SHP77 treated with DMSO at 0.1 percent for 48 hours (cell line): ENCODE data around the gene PAM16.

Source experiments
- DNase-seq: peaks from one replicate; lab custom pipeline; 2025; lab: John Stamatoyannopoulos, UW

The PAM16 gene

DNA sequence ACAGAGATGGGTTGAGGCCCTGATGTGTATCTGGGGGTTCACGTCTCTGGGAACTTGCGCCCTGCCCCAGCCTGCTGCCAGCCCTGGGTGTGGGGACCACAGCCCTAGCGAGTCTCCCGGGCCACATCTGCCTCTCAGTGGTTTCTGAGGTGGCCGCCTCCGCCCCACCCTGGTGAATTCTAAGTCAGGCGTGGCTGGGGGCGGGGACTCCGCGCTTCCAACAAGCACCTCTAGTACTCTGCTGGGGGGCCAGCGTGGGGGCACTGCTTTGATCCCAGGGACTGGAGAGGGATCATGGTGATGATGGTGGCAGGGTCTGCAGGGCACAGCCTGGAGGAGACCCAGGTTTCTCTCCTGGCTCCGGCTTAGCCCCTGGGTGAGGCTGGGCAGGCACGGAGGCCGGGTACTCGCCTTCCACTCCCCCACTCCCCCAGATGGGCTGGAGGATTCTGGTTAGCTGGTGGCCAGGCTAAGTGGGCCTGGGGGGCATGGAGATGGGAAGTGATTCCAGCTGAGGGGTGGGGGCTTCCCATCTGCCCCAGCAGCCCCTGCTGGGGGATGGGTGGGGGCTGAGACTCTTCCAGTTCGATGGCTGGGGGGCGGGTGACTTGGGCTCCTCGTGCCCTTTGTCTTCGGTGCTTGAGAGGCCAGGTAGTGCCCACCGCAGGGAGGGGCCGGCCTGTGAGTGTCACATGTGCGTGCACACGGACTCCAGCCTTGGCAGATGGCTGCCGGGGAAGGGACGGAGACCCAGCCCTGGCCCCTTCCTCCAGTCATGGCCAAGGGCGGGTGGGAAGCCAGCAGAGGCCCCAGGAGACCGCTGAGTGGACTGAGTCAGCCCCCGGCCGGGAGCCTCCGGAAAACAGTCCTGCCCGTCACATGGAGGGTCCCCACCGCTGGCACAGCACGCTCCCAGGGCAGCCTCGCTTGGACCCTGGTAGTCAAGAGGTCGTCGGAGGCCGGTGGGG is 31.4 kb downstream of the PAM16 start:
- no peak for DNase-seq

DNA sequence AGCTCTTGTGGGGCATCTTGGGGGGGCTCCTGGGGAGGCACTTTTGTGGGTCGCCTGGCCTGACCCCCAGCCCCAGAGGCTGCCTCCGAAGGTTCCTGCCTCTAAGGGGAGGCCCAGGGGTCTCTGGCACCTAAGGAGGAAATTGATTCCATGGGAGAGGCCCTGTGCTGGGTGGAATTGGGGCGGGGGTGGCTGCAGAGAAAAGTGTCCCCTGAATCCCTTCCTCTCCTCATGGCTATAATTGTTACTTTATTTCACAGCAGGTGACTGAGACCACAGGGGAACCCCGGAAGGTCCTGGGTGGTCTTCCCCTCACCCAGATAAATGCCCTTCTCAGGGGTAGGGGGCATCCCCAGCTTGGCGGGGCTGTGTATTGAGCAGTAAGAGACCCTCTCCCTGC is 32.2 kb downstream of the PAM16 start:
- DNase-seq, result no peak

DNA sequence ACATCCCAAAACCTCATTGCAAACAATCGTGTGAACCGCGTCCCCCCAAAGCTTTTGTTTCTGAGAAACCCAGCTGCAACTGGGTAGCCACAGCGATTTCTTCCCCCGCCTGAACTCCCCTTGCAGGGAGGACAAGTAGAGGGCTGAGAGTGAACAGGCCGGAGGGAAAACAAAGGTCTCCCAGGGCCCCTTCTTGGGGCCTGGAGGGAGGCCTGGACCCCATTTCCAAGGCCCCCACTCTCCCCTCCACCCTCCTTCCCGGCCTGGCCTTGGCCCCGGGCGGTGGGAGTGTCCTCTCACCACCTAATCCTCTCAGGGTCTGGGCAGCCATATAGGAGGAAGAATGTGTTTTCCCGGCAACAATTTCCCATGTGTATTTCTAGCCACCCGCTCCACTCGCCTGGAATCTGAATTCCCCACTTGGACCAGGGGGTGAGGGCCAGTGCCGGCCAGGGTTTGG is 32.6 kb downstream of the PAM16 start:
- DNase-seq, result no peak

DNA sequence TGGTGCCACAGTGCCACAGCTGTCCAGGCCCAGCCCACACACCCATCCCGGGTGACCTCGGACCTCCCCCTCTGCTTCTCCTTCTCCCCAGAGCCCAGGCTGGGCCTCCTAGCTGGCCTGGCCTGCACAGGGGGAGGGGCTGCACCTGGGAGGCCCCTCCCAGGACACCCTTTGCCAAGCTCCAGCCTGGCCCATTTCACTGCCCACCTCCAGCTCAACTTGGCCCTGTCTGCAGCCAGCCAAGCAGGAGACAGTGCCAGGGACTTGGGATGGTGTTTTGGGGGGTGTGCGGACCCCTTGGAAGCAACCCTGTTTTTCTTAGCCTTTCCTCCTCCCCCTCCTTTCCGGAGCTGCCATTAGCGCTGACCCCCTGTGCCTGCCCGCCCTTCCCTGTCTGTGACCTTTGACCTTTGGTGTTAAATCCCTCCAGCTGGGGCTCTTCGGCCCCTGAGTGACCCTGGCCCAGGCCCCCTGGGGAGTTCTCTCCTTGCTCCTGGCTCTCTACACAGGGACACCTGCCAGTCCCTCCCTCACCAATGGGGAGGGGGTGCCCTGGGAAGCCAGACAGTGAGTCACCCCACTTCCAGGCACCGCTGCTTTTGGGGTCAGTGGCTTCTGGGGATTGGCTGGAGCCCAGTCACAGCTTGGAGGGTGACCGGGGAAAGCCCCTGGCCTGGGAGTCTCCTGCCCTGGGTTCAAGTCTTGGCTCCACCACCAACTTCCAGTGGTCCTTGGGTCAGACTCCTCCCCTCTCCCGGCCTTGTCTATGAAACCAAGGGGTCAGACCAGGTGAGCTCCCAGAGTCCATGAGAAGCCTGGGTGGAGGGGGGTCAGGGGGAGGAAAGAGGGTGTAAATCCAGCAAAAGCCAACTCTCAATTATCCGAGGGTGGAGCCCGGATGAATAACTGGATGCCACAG is 33.3 kb downstream of the PAM16 start:
- DNase-seq, result no peak

DNA sequence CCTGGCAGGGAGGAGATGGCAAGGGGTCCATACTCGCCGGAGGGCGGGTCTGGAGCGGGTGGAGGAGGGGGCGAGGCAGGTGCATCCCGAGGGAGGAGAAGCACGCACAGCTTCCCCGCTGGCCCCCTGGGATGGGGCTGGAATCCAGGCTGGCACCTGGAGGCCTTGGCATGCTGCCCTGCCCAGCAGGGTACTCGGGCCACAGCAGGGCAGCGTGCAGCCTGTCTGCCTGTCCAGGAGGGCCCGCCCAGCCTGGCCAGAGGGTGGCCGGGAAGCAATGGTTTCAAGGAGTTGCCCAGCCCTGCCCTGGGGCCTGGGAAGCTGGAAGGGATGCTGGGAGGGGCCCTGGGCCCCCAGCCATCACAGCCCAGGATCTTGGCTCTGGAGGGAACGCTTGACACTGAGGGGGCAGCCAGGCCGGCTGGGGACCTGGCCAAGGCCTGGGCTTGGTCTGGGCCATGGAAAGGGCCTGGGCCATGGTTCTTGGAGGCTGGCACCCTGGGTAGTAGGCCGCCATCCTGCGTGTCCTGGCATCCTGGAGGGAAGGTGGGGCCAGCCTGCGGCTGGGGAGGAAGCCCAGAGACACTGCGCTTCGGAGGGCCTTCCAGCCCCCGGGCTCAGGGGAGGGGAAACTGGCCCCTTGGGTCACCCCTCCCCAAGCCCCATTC is 34.1 kb downstream of the PAM16 start:
- DNase-seq, result no peak

DNA sequence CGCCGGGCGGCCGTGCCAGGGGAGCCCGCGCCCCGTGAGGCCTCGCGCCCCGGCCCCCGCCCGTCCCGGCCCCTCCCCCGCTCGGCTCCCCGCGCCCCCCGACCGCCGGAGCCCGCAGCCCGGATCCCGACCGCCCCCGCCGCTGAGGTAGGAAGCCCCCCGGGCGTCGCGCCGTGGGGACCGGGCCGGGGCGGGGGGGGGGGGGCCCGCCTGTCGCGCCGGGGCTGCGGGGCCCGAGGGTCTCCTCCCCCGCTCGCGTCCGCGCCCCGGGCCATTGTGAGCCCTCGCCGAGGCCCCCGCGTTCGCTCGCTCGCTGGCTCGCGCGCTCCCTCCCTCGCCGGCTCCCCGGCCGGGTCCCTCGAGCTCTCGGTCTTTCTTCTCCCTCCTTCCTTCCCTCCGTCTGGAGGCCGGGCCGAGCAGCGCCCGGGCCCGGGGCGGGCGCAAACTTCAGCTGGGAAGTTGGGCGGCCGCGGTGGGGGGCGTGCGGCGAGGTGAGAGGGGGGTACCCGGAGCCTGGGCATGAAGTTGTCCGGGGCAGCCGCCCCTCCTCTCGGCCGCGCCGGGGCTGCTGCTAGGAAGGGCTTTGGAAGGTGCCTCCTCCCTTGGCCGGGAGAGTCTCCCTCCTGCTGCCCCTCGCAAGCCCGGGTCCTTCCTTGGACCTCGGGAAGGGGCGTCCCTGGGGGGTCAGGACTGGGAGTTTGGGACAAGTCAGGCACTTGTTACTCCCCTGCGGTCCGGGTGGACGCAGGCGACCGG is 34.8 kb downstream of the PAM16 start:
- DNase-seq, result no peak

DNA sequence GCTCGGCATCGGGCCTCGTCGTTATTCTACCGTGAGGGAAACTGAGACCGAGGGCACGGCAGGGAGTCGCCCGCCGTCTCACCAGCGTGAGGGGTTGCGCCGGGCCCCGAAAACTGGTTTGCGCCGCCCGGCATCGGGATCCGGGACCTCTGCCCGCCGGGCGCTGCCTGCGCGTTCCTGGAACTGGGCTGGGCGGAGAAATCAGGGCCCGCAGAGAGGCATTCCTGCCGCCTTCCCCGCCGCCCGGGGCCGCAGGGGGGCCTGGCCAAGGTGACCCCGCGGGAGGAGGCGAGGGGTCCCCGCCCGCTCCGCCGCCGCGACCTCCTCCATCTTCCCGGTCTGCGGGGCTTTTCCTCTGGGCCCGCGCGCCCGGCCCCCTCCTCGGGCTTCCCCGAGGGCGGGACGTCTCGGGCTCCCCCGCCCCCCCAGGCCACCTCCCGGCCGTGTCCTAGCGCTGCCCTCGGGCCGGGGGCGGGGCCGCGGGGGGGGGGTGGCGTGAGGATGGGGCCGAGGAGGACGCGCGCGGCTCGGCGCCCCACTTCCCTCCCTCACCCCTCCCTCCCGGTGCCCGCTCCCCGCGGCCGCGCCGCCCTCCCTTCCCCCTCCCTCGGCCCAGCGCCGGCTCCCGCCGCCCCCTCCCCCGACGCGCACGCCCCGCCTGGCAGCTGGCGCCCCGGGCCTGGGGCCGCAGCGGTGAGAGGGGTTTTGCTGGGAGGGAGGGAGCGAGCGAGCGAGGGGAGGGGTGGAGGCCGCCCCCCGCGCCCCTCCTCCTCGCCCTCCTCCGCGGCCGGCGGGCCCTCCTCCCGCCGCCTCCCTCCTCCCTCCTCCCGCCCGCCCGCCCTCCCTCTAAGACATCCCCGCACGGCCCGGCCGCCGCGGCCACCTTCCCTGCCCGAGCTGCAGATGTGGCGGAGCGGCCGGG is 35.7 kb downstream of the PAM16 start, which contains the start of gene GLIS2:
GLIS2 (plus strand) TSS at position 882 of the 922 bp plus-strand sequence. CDS start 16,214 bp downstream, outside the sequence.
- peak; percentile 21 for DNase-seq

DNA sequence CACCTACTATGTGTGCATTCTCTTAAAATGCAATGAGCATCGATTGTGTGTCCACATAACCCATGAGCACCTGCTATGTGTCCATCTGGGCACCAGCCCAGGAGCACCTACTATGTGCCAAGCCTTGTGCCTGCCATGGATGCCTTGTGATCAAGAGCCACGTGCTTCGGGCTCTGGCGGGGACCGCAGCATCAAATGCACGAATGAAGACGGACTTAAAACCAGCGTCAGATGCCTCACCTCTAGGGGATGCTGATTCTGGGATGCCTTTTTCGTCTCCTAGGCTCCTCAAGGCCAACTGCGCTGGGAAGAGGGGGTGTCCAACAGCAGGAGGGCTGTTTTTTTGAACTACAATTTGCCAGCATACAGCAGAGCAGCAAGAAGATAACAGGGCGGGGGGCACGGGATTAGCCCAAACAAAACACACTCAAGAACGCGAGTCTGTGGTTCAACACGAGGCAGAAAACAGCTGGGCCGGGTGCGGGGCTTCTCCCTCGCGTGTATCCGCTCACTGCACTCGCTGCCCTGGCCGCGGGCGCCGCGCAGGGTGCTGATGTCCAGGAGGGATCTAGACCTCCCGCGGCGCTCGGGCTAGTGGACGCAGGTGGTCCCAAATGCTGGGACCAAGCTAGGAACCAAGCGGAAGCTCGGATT is 36.5 kb downstream of the PAM16 start:
- DNase-seq, result no peak

DNA sequence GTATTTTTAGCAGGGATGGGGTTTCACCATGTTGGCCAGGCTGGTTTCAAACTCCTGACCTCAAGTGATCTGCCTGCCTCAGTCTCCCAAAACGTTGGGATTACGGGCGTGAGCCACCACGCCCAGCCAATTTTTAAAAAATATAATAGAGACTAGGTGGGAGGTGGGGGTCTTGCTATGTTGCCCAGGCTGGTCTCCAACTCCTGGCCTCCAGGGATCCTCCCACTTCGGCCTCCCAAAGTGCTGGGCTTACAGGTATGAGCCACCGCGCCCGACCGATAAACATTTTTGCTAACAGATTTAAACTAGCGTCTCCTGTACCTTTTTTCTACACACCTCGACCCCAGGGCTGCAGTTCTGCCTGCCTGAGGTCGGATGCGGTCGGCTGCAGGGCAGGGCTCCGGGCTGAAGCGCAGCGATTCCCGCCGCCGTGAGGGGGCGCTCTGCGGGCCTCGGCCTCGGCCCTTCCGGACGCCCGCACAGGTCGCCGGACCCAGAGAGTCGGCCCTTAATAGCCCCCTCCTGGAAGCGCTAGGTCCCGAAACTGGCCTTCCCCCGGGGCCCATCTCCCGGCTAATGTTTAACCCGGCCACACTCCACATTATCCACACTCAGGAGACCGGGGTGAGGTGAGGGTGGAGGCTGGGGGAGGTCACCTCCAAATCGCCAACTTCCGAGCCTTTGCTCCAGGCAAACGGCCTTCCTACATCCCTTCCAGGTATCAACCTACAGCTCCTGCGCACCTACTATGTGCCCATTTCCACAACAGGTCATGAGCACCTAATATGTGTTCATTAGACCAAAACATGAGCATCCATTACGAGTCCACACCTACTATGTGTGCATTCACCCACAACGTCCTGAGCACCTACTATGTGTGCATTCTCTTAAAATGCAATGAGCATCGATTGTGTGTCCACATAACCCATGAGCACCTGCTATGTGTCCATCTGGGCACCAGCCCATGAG is 37.3 kb downstream of the PAM16 start:
- no peak for DNase-seq

DNA sequence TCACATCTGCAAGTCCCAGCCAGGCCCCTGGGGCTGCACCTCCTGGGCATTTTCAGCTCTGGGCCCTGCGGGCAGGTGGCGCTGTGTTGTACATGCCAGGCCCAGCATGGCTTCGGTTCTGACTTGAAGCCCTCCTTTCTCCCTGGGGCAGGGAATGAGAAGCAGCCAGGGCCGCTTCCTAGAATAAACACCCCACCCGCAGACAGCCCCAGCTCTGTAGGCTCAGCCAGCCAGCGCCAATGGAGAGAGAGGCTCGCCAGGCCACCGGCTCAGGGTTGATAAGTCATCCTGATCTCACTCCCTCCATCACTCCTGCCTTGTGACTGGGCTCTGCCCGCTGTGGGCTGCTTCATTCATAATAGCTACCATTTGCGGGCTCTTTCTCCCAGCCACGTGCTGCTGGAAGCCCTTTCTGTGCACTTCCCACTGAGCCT is 41.3 kb downstream of the PAM16 start:
- no peak for DNase-seq

DNA sequence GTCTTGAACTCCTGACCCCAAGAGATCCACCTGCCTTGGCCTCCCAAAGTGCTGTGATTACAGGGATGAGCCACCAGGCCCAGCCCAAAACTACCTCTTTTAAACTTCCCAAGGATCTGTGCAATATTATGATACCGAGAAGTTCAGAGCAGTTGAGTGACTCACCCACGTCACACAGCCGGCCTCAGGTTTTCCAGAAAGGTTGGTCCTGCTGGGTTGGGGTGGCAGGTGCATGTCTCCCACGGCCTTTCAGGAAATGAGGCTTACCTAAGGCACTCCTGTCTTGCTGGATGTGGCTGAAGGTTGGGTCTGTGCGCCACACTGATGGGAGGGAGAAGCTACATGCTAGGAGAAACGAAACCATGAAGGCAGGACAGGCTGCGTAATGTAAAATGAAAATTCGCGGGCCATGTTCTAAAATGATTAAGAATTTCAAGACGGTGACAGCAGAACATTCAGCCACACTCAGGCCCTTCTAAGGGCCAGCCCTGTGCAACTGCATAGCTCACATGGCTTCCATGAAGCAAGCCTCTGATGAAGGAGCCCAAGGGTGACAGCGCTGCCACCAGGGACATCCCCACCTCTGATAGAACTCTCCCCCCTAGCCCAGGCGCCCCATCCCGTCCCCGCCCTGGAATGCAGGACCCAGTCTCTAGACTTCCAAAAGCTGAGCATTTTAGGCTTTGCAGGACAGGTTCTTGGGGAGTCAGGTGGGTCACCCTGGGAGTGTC is 41.9 kb downstream of the PAM16 start:
- no peak for DNase-seq

DNA sequence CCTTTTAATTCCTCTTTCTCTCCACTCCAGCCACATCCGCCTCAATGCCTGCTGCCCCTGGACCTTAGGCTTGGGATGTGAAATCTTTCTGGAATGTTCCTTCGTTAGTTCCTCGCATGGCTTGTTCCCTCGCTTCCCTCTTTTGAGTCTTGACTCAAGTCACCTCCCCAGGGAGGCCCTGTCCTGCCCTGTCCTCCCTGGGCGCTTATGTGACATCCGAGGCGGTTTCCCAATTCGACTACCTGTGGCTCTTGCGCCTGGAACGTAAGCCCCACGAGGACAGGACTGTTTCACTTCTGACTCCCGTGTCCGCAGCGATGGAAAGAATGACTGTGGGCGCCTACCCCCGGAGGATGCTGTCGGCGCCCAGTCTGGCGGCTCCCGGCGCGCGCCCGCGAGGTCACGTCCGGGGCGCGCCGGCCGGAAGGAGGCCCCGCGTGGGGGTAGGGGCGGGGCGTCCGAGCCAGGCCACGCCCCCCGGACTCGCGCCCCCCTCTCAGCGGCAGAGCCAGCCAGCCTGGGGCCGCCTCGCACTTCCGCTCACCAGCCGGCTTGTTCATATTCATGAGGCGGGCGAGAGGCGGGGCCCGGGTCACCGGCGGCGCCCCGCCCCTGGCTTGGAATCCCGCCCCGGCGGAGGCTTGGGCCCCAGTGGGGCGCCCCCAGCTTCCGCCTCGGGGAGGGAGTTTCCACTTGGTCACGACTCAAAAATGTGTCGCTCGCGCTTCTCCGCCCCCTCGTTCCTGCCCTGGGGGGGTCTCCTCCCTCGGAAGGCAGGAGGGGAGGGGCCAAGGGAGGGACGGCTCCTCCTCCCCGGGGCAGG is 43.7 kb downstream of the PAM16 start:
- DNase-seq, result peak; percentile 69

DNA sequence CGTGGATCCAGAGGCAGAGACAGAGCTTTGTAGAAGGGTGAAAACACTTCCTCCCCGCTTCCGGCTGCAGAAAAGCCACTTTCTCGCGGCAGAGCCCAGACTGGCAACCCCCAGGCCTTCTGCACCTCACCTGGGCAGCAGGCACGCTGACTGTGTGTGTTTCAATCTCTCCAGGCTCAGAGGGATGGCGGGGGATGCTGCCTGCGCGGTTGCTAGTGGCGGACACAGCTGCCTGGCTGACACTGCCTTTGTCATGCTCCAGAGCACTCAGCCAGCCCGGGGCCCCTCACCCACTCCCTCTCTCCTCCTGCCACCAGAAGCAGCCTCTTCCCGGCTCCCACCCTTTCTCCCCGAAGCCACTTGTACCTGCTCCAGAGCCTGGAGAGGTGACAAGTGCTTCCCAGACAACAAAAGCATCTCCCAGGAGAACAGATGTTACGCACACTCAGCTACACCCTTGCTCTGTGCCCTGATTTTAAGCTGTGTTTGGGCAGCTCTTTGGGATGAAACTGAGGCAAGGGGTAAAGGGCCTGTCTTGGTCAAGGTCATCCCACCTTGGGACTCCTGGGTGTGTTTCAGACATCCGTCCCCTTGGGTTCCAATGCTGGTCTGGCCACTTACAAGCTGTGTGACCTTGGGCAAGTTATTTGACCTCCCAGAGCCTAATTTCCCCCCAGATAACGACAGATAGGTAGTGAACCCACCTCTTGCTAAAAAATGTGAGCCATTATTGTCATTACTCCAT is 44.5 kb downstream of the PAM16 start:
- no peak for DNase-seq

DNA sequence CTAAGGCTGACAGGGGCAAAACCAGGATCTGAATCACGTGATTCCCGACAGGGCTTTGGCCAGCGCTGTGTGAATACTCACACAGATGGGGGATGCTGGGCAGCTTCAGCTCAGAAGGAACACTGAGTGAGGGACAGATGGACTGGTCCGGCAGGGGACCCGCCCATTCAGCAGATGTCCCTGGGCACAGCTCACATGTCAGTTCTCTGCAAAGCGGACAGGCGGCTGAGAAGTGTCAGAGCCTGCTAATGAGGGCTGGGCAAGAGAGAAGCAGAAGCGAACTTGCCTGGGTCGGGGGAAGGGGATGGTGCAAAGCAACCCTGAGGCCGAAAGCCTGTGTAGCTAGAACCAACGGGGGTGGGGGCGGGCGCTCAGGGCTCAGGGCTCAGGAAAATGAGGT is 47.1 kb downstream of the PAM16 start:
- DNase-seq, result no peak

DNA sequence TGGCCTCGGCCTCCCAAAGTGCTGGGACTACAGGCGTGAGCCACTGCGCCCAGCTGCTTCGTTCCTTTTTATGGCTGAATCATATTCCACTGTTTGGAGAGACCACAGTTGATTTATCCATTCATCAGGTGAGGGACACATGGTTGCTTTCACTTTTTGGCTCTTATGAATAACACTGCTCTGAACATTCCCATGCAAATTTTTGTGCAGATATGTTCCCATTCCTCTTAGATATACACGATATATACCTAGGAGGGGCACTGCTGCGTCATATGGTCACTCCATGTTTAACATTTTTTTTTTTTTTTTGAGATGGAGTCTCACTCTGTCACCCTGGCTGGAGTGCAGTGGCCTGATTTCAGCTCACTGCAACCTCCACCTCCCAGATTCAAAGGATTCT is 49.2 kb downstream of the PAM16 start:
- DNase-seq, result no peak

DNA sequence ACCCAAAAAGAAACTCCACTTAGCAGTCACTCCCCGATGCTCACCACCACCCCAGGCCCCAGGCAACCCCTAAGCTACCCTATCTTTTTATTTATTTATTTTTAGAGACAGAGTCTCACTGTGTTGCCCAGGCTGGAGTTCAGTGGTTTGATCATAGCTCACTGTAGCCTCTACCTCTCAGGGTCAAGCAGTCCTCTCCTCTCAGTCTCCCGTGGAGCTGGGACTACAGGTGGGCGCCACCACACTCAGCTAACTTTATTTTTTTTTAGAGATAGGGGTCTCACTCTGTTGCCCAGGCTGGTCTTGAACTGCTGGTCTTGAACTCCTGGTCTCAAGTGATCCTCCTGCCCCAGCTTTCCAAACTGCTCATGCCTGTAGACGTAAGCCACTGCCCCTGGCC is 49.9 kb downstream of the PAM16 start:
- DNase-seq, result no peak
